ENCODE results near the gene WDR53. TPM values are rescaled to one million over a fixed set of nuclear protein-coding genes. Genes with fewer than 3 reads are reported as not detected.

WDR53 gene
- total and polyA plus RNA-seq, 9 of the 15 experiments (the other 6 are each of a cell fraction or from before 2014, with no cell fraction given) = 13.0 to 34.5 (median 20.9) TPM

DNA sequence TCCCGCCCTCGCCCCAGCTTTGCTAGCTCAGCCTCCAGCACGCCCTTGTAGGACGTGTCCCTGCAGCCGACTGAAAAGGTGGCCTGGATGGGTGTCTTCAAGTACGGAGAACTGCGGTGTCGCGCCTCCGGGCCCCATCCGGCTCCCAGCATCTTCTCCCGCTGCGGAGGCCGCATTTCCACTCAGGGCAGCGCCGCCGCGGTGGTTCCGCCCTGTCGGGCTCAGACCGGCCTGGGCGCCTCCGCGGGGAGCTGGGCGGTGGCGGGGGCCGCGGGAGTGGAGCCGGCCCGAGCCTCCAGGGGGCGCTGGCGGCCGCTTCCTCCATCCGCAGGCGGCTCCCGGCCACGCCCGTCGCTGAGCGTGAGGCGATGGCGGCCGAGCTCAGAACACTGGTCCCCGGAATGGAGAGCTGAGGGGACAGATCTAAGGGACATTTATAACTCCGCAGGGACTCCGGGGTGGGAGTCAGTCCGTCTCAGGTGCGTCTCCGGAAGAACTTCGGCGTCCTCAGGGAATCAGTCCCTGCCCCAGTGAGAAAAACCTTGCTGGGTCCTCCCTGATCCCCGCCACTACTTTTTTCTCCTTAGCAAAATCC lies 39.6 kb downstream of the WDR53 start (continued):
- TF ChIP-seq TFAM (CRISPR knock-in tag; conservative IDR thresholded peaks at IDR 0.05) (no peak), MBD1 (CRISPR knock-in tag; IDR thresholded peaks at IDR 0.05) (no peak), TRIM24 (IDR thresholded peaks at IDR 0.05) (no peak), ZNF174 (CRISPR knock-in tag; IDR thresholded peaks at IDR 0.05) (no peak), ZNF146 (CRISPR knock-in tag; IDR thresholded peaks at IDR 0.05; ENCODE audit: unreplicated experiment) (no peak), HES1 (IDR thresholded peaks at IDR 0.05; ENCODE audit: low read depth) (no peak), ILK (tag; IDR thresholded peaks at IDR 0.05; ENCODE audit: borderline replicate concordance, low read depth) (no peak), DNMT1 (IDR thresholded peaks at IDR 0.05) (no peak), ZKSCAN8 (CRISPR knock-in tag; IDR thresholded peaks at IDR 0.05) (no peak), ZNF232 (CRISPR knock-in tag; IDR thresholded peaks at IDR 0.05) (no peak), PYGO2 (tag; IDR thresholded peaks at IDR 0.05) (no peak), ZNF239 (CRISPR knock-in tag; IDR thresholded peaks at IDR 0.05) (no peak), RBM34 (IDR thresholded peaks at IDR 0.05; ENCODE audit: borderline replicate concordance, insufficient read depth, low read length) (no peak), ZKSCAN1 (IDR thresholded peaks at IDR 0.05; ENCODE audit: low read depth, low read length) (no peak), NEUROD1 (IDR thresholded peaks at IDR 0.05; ENCODE audit: borderline replicate concordance, low read depth, low read length, partially characterized antibody) (no peak), TAF15 (IDR thresholded peaks at IDR 0.05; ENCODE audit: low read depth, low read length) (no peak), ZNF584 (CRISPR knock-in tag; IDR thresholded peaks at IDR 0.05; ENCODE audit: low read depth) (no peak), GTF2E2 (tag; IDR thresholded peaks at IDR 0.05) (no peak)
- TF ChIP-seq, protein P1, sequence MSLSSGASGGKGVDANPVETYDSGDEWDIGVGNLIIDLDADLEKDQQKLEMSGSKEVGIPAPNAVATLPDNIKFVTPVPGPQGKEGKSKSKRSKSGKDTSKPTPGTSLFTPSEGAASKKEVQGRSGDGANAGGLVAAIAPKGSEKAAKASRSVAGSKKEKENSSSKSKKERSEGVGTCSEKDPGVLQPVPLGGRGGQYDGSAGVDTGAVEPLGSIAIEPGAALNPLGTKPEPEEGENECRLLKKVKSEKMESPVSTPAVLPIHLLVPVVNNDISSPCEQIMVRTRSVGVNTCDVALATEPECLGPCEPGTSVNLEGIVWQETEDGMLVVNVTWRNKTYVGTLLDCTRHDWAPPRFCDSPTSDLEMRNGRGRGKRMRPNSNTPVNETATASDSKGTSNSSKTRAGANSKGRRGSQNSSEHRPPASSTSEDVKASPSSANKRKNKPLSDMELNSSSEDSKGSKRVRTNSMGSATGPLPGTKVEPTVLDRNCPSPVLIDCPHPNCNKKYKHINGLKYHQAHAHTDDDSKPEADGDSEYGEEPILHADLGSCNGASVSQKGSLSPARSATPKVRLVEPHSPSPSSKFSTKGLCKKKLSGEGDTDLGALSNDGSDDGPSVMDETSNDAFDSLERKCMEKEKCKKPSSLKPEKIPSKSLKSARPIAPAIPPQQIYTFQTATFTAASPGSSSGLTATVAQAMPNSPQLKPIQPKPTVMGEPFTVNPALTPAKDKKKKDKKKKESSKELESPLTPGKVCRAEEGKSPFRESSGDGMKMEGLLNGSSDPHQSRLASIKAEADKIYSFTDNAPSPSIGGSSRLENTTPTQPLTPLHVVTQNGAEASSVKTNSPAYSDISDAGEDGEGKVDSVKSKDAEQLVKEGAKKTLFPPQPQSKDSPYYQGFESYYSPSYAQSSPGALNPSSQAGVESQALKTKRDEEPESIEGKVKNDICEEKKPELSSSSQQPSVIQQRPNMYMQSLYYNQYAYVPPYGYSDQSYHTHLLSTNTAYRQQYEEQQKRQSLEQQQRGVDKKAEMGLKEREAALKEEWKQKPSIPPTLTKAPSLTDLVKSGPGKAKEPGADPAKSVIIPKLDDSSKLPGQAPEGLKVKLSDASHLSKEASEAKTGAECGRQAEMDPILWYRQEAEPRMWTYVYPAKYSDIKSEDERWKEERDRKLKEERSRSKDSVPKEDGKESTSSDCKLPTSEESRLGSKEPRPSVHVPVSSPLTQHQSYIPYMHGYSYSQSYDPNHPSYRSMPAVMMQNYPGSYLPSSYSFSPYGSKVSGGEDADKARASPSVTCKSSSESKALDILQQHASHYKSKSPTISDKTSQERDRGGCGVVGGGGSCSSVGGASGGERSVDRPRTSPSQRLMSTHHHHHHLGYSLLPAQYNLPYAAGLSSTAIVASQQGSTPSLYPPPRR (CRISPR knock-in tag; IDR thresholded peaks at IDR 0.05; ENCODE audit: borderline replicate concordance) = no peak
- TF ChIP-seq, protein P2, sequence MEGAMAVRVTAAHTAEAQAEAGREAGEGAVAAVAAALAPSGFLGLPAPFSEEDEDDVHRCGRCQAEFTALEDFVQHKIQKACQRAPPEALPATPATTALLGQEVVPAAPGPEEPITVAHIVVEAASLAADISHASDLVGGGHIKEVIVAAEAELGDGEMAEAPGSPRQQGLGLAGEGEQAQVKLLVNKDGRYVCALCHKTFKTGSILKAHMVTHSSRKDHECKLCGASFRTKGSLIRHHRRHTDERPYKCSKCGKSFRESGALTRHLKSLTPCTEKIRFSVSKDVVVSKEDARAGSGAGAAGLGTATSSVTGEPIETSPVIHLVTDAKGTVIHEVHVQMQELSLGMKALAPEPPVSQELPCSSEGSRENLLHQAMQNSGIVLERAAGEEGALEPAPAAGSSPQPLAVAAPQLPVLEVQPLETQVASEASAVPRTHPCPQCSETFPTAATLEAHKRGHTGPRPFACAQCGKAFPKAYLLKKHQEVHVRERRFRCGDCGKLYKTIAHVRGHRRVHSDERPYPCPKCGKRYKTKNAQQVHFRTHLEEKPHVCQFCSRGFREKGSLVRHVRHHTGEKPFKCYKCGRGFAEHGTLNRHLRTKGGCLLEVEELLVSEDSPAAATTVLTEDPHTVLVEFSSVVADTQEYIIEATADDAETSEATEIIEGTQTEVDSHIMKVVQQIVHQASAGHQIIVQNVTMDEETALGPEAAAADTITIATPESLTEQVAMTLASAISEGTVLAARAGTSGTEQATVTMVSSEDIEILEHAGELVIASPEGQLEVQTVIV (CRISPR knock-in tag; IDR thresholded peaks at IDR 0.05; ENCODE audit: borderline replicate concordance) = no peak
